A549 (cell line): Measurements from ENCODE around the gene NFATC3. TPM values are rescaled to one million over a fixed set of nuclear protein-coding genes. Genes with fewer than 3 reads are reported as not detected.
A peak's percentile ranks its signal among the peaks of the same experiment; 100 is the strongest.

Experiments used
- ATAC-seq, 2 experiments: fragments of 200-7000 bp in 1 of 2; fragments of >200 bp in 1 of 2; cut with Nextera tagmentation in 1 of 2; cut with Tn5 transposase in 1 of 2; 3 replicates each; pipeline versions ENCODE4 v1.8.0 to v1.9.1; 2018 to 2020; ENCODE audit warnings: mild to moderate bottlenecking in 1 of 2, moderate library complexity in 1 of 2
- CTCF ChIA-PET: fragments of 300-600 bp; sonication (Branson Sonifier 250); formaldehyde crosslinking; extraction: SDS; loops from one replicate; lab custom pipeline; 2021; ENCODE audit warnings: antibody characterized with exemption, inconsistent platforms; lab: Yijun Ruan, JAX
- POLR2A ChIA-PET: fragments of 350-600 bp; formaldehyde crosslinking; extraction: SDS; loops from one replicate; lab custom pipeline; 2021; ENCODE audit warnings: antibody characterized with exemption, inconsistent platforms; lab: Yijun Ruan, JAX
- DNase-seq, 2 experiments: peaks; one replicate each; pipeline versions ENCODE4 v3.0.0 to v3.0.0-alpha.2; 2011 to 2016; ENCODE audit warnings: low read depth in 1 of 2, low spot score in 1 of 2
- FAIRE-seq: peaks from 2 replicates; lab custom pipeline; 2011; peaks lifted over from hg19 to GRCh38; lab: Jason Lieb, UNC
- H3K27ac ChIP-seq, 2 experiments: fragments of >200 bp; sonication (Bioruptor Twin); formaldehyde crosslinking; 3 replicates each; pipeline ENCODE4 v1.5.1; 2016 to 2017
- H3K4me1 ChIP-seq: fragments of >200 bp; sonication (Bioruptor Twin); formaldehyde crosslinking; 3 replicates; pipeline ENCODE4 v1.6.1; 2016
- H3K4me2 ChIP-seq: fragments of >200 bp; sonication (Bioruptor Twin); formaldehyde crosslinking; 3 replicates; pipeline ENCODE4 v1.6.1; 2016
- H3K4me3 ChIP-seq: fragments of >200 bp; sonication (Bioruptor Twin); formaldehyde crosslinking; 3 replicates; pipeline ENCODE4 v1.5.1; 2016
- H3K9me3 ChIP-seq: fragments of >200 bp; sonication (Bioruptor Twin); formaldehyde crosslinking; 3 replicates; pipeline ENCODE4 v1.6.1; 2016
- ATOH8 ChIP-seq: fragments of 250-450 bp; sonication (Bioruptor Pico); IDR thresholded peaks from 2 replicates; pipeline ENCODE4 v1.5.0; 2020; ENCODE audit warnings: low read depth, mild to moderate bottlenecking, moderate library complexity
- BCL3 ChIP-seq: fragments of >200 bp; sonication (Bioruptor Twin); formaldehyde crosslinking; IDR thresholded peaks from 3 replicates; pipeline ENCODE4 v1.6.1; 2016
- BHLHE40 ChIP-seq: IDR thresholded peaks from 2 replicates; pipeline ENCODE4 v1.6.1; 2012; ENCODE audit warnings: low read depth, low read length, inconsistent platforms
- CBX2 ChIP-seq: fragments of 200-600 bp; sonication (generic); IDR thresholded peaks from 2 replicates; pipeline ENCODE4 v1.6.1; 2016; ENCODE audit warnings: low read depth, mild to moderate bottlenecking, borderline replicate concordance
- CBX8 ChIP-seq: fragments of 200-600 bp; sonication (generic); IDR thresholded peaks from 2 replicates; pipeline ENCODE4 v1.6.1; 2016
- CTCF ChIP-seq: fragments of >200 bp; sonication (Bioruptor Twin); formaldehyde crosslinking; IDR thresholded peaks from 3 replicates; pipeline ENCODE4 v1.5.1; 2016
- EP300 ChIP-seq, 2 experiments: fragments of >200 bp; sonication (Bioruptor Twin); formaldehyde crosslinking; IDR thresholded peaks; 2 replicates in 1 of 2; 3 replicates in 1 of 2; pipeline ENCODE4 v1.6.1; 2016 to 2017
- FOSL2 ChIP-seq, 2 experiments: fragments of 450-650 bp in 1 of 2; fragments of >200 bp in 1 of 2; sonication (Bioruptor Twin) in 1 of 2; formaldehyde crosslinking; IDR thresholded peaks; 2 replicates each; pipeline versions ENCODE4 v1.5.0 to v1.6.1; 2016 to 2020; ENCODE audit warnings: mild to moderate bottlenecking in 1 of 2, moderate library complexity in 1 of 2
- FOXS1 ChIP-seq: fragments of 250-450 bp; sonication (Bioruptor Pico); IDR thresholded peaks from 2 replicates; pipeline ENCODE4 v1.5.0; 2020; ENCODE audit warnings: mild to moderate bottlenecking, moderate library complexity
- GATA3 ChIP-seq: IDR thresholded peaks from 2 replicates; pipeline ENCODE4 v1.6.1; 2012; ENCODE audit warnings: borderline replicate concordance
- HDAC2 ChIP-seq: fragments of 200-600 bp; sonication (generic); IDR thresholded peaks from 2 replicates; pipeline ENCODE4 v1.6.1; 2016
- HEYL ChIP-seq: fragments of 250-450 bp; sonication (Bioruptor Pico); IDR thresholded peaks from 2 replicates; pipeline ENCODE4 v1.8.0; 2021; ENCODE audit warnings: mild to moderate bottlenecking, moderate library complexity
- HOXB5 ChIP-seq: fragments of 250-450 bp; sonication (Bioruptor Pico); IDR thresholded peaks from 2 replicates; pipeline ENCODE4 v1.5.0; 2020; ENCODE audit warnings: mild to moderate bottlenecking, moderate library complexity
- JUN ChIP-seq, 2 experiments: fragments of >200 bp; sonication (Bioruptor Twin); formaldehyde crosslinking; IDR thresholded peaks; 2 replicates in 1 of 2; 3 replicates in 1 of 2; pipeline ENCODE4 v1.6.1; 2016 to 2017
- JUNB ChIP-seq: fragments of >200 bp; sonication (Bioruptor Twin); formaldehyde crosslinking; IDR thresholded peaks from 2 replicates; pipeline ENCODE4 v1.6.1; 2016
- KDM1A ChIP-seq: fragments of 200-600 bp; sonication (generic); IDR thresholded peaks from 2 replicates; pipeline ENCODE4 v1.6.1; 2016; ENCODE audit warnings: low read depth, mild to moderate bottlenecking
- KDM5A ChIP-seq: fragments of 200-600 bp; sonication (generic); IDR thresholded peaks from 2 replicates; pipeline ENCODE4 v1.6.1; 2016; ENCODE audit warnings: antibody characterized with exemption, mild to moderate bottlenecking
- MAFK ChIP-seq: fragments of 450-650 bp; IDR thresholded peaks from 2 replicates; pipeline ENCODE4 v1.6.1; 2014; ENCODE audit not compliant: partially characterized antibody
- MAZ ChIP-seq: fragments of 150-350 bp; IDR thresholded peaks from 2 replicates; pipeline ENCODE4 v1.6.1; 2014; ENCODE audit warnings: antibody characterized with exemption, low read depth, low read length, borderline replicate concordance
- NFE2L2 ChIP-seq: fragments of 150-350 bp; conservative IDR thresholded peaks from 2 replicates; pipeline ENCODE4 v1.6.1; 2014; ENCODE audit warnings: low read length
- NR3C1 ChIP-seq: fragments of >200 bp; sonication (Bioruptor Twin); formaldehyde crosslinking; IDR thresholded peaks from 3 replicates; pipeline ENCODE4 v1.6.1; 2017
- PBX3 ChIP-seq: IDR thresholded peaks from 2 replicates; pipeline ENCODE4 v1.6.1; 2012
- PHF8 ChIP-seq: fragments of 200-600 bp; sonication (generic); IDR thresholded peaks from 2 replicates; pipeline ENCODE4 v1.6.1; 2016; ENCODE audit warnings: low read depth, mild to moderate bottlenecking, antibody characterized with exemption, moderate library complexity, borderline replicate concordance
- POLR2A ChIP-seq: IDR thresholded peaks from 2 replicates; pipeline ENCODE4 v1.6.1; 2012; ENCODE audit warnings: mild to moderate bottlenecking, low read length
- POLR2AphosphoS2 ChIP-seq: conservative IDR thresholded peaks from 2 replicates; pipeline ENCODE4 v1.6.1; 2012; ENCODE audit warnings: low read length, improper control_type of control experiment, inconsistent platforms
- RARB ChIP-seq: fragments of 250-450 bp; sonication (Bioruptor Pico); IDR thresholded peaks from 2 replicates; pipeline ENCODE4 v1.8.0; 2021; ENCODE audit warnings: mild to moderate bottlenecking, moderate library complexity
- RCOR1 ChIP-seq: fragments of 150-350 bp; IDR thresholded peaks from 2 replicates; pipeline ENCODE4 v1.6.1; 2014; ENCODE audit warnings: antibody characterized with exemption, low read length, low read depth
- TFCP2L1 ChIP-seq: fragments of 250-450 bp; sonication (Bioruptor Pico); IDR thresholded peaks from 2 replicates; pipeline ENCODE4 v1.5.0; 2021; ENCODE audit warnings: mild to moderate bottlenecking
- ZFP36 ChIP-seq: fragments of 450-650 bp; IDR thresholded peaks from 2 replicates; pipeline ENCODE4 v1.6.1; 2014; ENCODE audit warnings: borderline replicate concordance; ENCODE audit not compliant: partially characterized antibody
- ZNF302 ChIP-seq: fragments of 250-450 bp; sonication (Bioruptor Pico); IDR thresholded peaks from 2 replicates; pipeline ENCODE4 v1.9.0; 2021; ENCODE audit warnings: inconsistent platforms, mild to moderate bottlenecking, moderate library complexity
- ZSCAN20 ChIP-seq: fragments of 250-450 bp; sonication (Bioruptor Pico); IDR thresholded peaks from 2 replicates; pipeline ENCODE4 v1.8.0; 2022; ENCODE audit warnings: mild to moderate bottlenecking, moderate library complexity
- WGBS: methylation state at CpG from one replicate; pipeline ENCODE4 v1.1.6; 2017; ENCODE audit errors: missing lambda C conversion rate; 5-methylcytosine and 5-hydroxymethylcytosine counted together
- polyA plus RNA-seq, 4 experiments: library from polyadenylated mRNA; depleted of rRNA in 3 of 4; stranded (reverse); fragments of >200 nt; fragmentation: RNase III in 1 of 4; extraction: RNeasy Plus Mini Kit Qiagen cat#74134 plus additional on column Dnase treatment in 1 of 4; gene quantifications; 2 replicates in 3 of 4; 3 replicates in 1 of 4; pipeline ENCODE4 v1.2.3, GENCODE V29; 2011 to 2017

Gene NFATC3
- polyA plus RNA-seq, 2 of the 4 experiments (the other 2 are of a cell fraction), result 13.3 to 23.9 TPM

- FAIRE-seq, result no peak
- Histone ChIP-seq H3K4me1 (peaks cover 26% of the 10 kb centered on the region), H3K4me2 (peak overlapping the region; percentile 70), H3K4me3 (peak overlapping the region; percentile 96; the same call in 2 of the 3 replicates), H3K9me3 (no peaks in the 10 kb centered on the region), H3K27ac (peak overlapping the region; percentile 88 to 94)
- WGBS, result 85% methylated on average over 19 of the region's 21 CpGs
- CTCF ChIA-PET, result interaction anchor here (0.5 to 3.8 kb wide), 11 partner anchors 9 to 878 kb away, joined by 3 to 17 read pairs (median 4); no protein-coding TSS in a partner anchor
- POLR2A ChIA-PET, result interaction anchor here (1.7 to 2.0 kb wide), 3 partner anchors 10 to 61 kb away, joined by 7 to 20 read pairs (median 9); partner anchors contain the start of genes DDX28 and DUS2
- peak in 1 of 2 experiments; percentile 23 for DNase-seq
- TF ChIP-seq BHLHE40, result no peak
- no peak for TF ChIP-seq POLR2A
- TF ChIP-seq BCL3, result no peak
- no peak for TF ChIP-seq EP300 (IDR thresholded peaks at IDR 0.05)
- TF ChIP-seq GATA3, result no peak
- no peak for TF ChIP-seq TFCP2L1 (CRISPR knock-in tag)
- no peak for TF ChIP-seq JUN (IDR thresholded peaks at IDR 0.05)
- no peak for TF ChIP-seq RARB (CRISPR knock-in tag)
- TF ChIP-seq KDM5A, result no peak
- TF ChIP-seq HOXB5, result no peak
- no peak for TF ChIP-seq CBX8
- peak in 1 of 2 experiments; percentile 16; a peak in 3 of 6 replicates for ATAC-seq
Observed at GRCh38 chr16:68083861-68084503, 1.2 kb upstream of the NFATC3 start.

GRCh38 chr16:68084504-68085258, 489 bp upstream of the NFATC3 start:
- DNase-seq (peak; percentile 73 to 92), ATAC-seq (peak; percentile 64 to 74), FAIRE-seq (no peak)
- peak overlapping the region; percentile 96 for H3K4me3 ChIP-seq
- peak overlapping the region; percentile 88 to 94 for H3K27ac ChIP-seq
- peak overlapping the region; percentile 70 for H3K4me2 ChIP-seq
- WGBS, result 40% methylated on average over 29 of the region's 45 CpGs
- H3K4me1 ChIP-seq, result peaks cover 29% of the 10 kb centered on the region
- POLR2A ChIA-PET, result interaction anchor here (0.6 to 2.0 kb wide), 7 partner anchors 9 to 436 kb away, joined by 3 to 20 read pairs (median 7); partner anchors contain the start of genes DDX28 and DUS2
- CTCF ChIA-PET, result interaction anchor here (0.5 to 3.8 kb wide), 12 partner anchors 9 to 177 kb away, joined by 3 to 17 read pairs (median 4); partner anchors contain the start of genes DDX28 and DUS2
- no peaks in the 10 kb centered on the region for H3K9me3 ChIP-seq
- TF ChIP-seq CBX2 (no peak), ZSCAN20 (CRISPR knock-in tag) (no peak), JUNB (no peak), KDM1A (no peak), NR3C1 (no peak), HEYL (no peak), FOXS1 (CRISPR knock-in tag) (no peak), BHLHE40 (no peak), POLR2A (peak; percentile 46), ZFP36 (no peak), HDAC2 (no peak), CTCF (no peak; the same call in 2 of the 3 replicates), MAZ (no peak), GATA3 (no peak), ZNF302 (CRISPR knock-in tag) (no peak), PBX3 (peak; percentile 22; the same call in 1 of the 2 replicates), PHF8 (0 out of 2 replicates have a peak, but pooled peaks have one; percentile 40), CBX8 (no peak), NFE2L2 (no peak), FOSL2 (IDR thresholded peaks at IDR 0.05) (no peak), FOSL2 (CRISPR knock-in tag; IDR thresholded peaks at IDR 0.05) (no peak), MAFK (no peak), TFCP2L1 (CRISPR knock-in tag) (no peak), ATOH8 (CRISPR knock-in tag) (no peak), POLR2AphosphoS2 (no peak), RCOR1 (no peak), EP300 (IDR thresholded peaks at IDR 0.05) (no peak), RARB (CRISPR knock-in tag) (no peak)
